NCI-H2081 treated with DMSO at 0.1 percent for 48 hours (cell line): ENCODE data around the gene ANKRD16.
A peak's percentile ranks its signal among the peaks of the same experiment; 100 is the strongest.
"Not testable (repeated sequence)": the region's sequence is repeated elsewhere in the genome, so short reads cannot be mapped to it uniquely, and the experiment has no call there.

ENCODE experiments used
- DNase-seq: peaks from one replicate; lab custom pipeline; 2025; lab: John Stamatoyannopoulos, UW

Gene ANKRD16

DNA sequence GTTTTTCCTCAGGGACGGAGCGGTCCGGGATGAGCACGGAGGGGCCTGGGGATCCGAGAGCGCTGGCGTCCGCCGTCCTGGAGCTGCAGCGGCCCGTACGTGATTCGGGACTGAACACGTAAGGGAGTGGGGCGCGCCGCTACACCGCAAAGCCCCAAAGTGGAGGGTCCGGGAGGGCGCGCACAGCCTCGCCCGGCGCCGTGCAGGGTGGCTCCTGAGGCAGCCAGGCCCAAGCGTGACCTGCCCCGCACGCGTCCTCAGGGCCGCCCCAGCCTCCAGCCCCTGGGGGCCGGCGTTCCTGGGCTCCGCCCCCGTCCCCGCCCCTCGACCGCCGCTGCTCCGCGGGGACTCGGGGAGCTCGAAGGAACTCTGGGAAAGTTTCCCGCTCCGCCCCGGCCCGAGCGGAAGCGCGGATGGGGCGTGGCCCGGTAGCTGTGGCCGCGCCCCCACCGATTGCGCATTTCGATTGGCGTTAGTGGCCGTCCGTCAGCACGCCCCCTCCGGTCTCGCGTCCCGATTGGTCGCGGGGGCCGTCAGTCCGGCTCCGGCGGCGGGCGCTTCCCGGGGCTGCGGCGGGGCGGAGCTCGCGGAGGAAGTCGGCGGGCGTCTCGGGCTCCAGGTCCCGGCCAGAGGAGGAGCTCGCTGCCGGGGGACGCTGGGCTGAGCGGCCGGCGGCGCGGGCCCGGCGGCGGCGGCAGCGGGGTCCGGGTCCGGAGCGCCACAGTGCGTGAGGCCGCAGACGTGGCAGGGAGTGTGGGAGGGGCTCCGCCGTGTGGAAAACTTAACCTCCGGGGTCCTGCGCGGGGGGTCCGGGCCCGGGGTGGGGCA, at the start of gene ANKRD16, which contains the start of gene FBH1:
Gene ANKRD16 (minus strand): TSS at position 270 of the 828 bp plus-strand sequence. CDS start 539 bp downstream, outside the sequence.
Gene FBH1 (plus strand): TSS at position 620 of the 828 bp plus-strand sequence. CDS start 103 bp downstream, at position 723.
- DNase-seq = peak; percentile 67

DNA sequence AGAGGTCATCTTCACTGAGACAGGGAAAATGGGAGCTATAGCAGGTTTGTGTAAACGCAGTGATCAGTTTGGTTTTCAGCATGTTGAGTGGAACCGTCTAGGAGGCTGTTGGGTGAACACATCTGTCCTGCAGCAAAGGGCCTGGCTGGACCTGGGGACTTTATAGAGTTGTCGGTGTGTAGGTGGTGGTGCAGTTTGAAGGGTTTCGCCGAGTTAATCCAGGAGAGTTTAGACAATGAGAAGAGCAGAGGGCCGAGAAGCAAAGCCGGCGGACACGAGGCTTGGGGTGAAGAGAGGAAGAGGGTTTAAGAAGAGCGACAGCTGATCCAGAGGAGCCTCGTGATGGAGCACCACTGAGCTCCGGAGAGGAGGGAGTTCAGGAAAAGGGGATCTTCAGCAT, 48.6 kb upstream of the ANKRD16 start:
- DNase-seq = no peak

DNA sequence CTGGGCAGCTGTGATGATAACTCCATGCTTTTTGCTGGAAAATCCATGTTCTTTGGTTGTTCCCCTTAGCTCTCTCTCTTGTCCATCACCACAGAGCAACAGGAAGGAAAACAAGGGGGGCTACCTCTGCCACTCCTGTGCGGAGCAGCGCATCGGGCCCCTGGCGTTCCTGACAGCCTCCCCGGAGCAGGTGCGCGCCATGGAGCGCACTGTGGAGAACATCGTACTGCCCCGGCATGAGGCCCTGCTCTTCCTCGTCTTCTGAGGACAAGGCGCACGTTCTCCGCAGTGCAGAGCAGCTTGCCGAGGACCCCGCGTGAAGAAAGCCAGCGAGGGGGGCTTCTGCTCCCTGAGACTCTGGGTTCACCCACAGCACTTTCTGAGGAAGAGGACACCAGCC, 47.3 kb upstream of the ANKRD16 start:
- no peak for DNase-seq

- no peak for DNase-seq
These were observed 45.9 kb upstream of the ANKRD16 start for GRCh38 chr10:5935628-5936027.

GRCh38 chr10:5933909-5934546, 44.3 kb upstream of the ANKRD16 start:
- no peak for DNase-seq

DNA sequence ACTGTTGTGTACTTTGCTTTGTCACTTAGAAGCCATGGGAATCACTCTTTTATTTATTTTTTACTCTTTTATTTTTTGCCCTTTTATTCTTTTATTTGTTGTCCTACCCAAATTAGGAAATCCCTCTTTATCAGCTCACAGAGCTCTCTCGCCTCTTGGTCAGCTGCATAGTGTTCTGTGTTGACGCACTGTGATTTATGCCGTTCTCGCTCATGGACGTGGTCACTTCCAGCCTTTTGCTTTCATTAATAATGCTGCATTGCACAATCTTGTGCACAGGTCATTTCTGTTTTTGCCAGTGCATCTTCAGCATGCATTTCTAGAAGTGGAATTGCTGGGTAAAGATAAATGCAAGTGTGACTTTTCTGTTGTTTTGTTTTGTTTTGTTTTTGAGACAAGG, 42.7 kb upstream of the ANKRD16 start:
- DNase-seq = no peak

DNA sequence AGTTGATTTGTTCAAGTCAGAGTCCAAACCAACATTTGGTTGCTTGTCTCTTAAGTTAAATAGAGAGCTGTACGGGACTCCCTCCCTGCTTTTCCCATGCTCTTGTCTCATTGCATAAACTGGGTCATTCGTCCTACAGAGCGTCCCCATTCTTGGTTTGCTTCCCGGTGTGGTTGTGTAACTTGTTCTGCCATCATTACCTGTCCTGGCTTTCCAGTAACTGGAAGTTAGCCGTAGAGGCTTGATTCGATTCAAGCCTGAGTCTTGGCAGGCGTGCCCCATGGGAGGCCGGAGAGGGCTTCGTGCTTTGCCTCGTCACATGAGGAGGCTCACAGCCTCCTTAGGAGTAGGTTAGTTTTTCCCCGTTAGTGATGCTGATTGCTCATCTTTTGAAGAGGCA, 40.6 kb upstream of the ANKRD16 start:
- DNase-seq = no peak

GRCh38 chr10:5929442-5929841, 39.7 kb upstream of the ANKRD16 start:
- DNase-seq = no peak

DNA sequence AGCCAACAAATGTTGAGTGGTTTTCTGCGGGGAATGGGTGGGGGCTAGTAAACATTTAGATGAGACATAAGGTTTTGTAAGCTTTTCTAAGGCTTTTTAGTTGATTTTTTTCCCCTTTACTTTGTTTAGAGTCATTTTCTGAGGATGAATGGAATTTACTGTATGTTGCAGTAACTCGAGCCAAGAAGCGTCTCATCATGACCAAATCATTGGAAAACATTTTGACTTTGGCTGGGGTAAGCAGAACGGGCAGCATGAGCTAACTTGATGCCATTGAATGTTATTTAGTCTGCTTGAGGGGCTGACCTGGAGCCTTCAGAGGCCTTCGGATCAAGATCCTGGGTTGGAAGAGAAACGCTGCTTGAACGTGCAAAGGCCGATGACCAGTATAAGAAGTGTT, 37.6 kb upstream of the ANKRD16 start:
- DNase-seq = no peak

GRCh38 chr10:5924889-5925288, 35.2 kb upstream of the ANKRD16 start:
- DNase-seq = no peak

GRCh38 chr10:5921746-5922145, 32.1 kb upstream of the ANKRD16 start:
- no peak for DNase-seq

GRCh38 chr10:5919568-5919967, 29.9 kb upstream of the ANKRD16 start:
- no peak for DNase-seq

DNA sequence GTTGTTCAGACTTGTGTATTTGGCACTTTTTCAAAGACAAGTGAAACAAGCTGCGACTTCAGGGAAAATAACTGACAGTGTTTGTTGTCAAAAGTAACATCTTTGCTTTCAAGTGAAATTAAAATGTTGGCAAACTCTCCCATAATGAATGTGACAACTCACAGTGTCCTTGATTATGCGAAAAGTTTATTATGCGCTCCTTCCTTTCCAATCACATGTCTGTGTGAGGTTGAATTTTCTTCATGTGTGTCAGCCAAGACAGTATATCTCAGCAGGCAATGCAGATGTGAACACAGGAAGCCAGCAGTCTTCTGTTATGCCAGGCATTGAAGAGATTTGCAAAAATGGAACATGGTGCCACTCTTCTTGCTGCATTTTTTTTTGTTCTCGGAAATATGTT, 29.1 kb upstream of the ANKRD16 start:
- DNase-seq = no peak

GRCh38 chr10:5917305-5917704, 27.6 kb upstream of the ANKRD16 start:
- no peak for DNase-seq

DNA sequence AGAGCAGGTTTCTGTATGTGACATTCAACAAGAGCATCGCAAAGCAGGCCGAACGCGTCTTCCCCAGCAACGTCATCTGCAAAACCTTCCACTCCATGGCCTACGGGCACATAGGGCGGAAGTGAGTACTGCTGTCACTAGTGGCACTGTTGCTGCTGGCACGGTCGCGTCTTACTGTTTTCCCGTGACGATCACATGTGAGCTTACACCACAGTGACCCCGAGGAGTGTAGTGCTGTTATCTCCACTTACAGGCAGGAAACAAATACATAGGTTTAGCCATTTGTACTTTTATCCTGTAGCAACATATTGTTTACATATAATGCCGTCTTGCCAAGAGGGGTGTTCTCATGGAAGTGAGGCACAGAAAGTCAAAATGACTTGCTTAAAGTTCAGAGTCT, 25.8 kb upstream of the ANKRD16 start:
- no peak for DNase-seq

GRCh38 chr10:5913736-5914135, 24.0 kb upstream of the ANKRD16 start:
- DNase-seq = no peak

- DNase-seq = no peak
These were observed 22.0 kb upstream of the ANKRD16 start for GRCh38 chr10:5911670-5912069.

- peak; percentile 58 for DNase-seq
These were observed 20.8 kb upstream of the ANKRD16 start for GRCh38 chr10:5910323-5911100.

DNA sequence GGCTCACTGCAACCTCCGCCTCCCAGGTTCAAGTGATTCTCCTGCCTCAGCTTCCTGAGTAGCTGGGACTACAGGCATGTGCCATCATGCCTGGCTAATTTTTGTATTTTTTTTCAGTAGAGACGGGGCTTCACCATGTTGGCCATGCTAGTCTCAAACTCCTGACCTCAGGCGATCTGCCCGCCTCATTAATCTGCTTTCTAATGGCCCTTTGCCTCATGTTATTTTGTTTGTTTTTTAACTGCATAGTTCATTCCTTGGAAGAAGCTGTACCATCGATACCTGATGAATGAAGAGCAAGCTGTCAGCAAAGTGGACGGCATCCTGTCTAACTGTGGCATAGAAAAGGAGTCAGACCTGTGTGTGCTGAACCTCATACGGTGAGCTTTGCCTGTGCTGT, 19.0 kb upstream of the ANKRD16 start:
- DNase-seq = not testable (repeated sequence)

DNA sequence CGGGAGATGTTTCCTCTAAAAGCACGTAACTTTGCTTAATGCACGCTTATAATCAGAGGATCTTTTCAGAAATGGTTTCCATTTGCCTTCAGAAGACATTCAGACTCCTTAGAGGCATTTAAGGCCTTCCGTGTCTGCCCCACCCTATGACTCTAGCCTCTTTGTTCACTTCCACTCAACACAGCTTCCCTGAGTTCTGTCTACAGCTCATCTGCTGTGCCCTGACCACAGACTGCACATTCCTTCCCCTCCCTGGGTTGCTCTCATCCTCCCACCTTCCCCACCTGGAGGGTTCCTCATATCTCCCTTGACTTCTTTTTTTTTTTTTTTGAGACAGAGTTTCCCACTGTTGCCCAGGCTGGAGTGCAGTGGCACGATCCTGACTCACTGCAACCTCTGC, 17.0 kb upstream of the ANKRD16 start:
- no peak for DNase-seq

DNA sequence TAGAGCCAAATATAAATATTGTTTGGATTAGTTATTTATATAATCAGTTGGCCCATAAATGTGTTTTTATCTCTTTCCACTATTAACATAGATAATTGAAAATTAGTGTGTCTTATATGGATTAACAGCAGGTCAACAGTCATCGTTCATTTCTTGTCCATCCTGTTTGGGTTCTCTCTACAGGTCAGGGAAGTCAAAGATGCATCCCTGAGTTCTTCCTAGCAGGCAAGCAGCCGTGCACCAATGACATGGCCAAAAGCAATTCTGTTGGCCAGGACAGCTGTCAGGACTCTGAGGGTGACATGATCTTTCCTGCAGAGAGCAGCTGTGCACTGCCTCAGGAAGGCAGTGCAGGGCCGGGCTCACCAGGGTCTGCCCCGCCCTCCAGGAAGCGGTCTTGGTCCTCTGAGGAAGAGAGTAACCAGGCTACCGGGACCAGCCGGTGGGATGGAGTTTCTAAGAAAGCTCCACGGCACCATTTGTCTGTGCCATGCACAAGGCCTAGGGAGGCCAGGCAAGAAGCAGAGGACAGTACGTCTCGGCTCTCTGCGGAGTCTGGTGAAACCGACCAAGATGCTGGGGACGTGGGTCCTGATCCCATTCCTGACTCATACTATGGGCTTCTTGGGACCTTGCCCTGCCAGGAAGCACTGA, 16.3 kb upstream of the ANKRD16 start:
- no peak for DNase-seq

GRCh38 chr10:5904227-5904626, 14.5 kb upstream of the ANKRD16 start:
- no peak for DNase-seq
